PFSK-1 (cell line): ENCODE data around the gene SUPT6H.

ENCODE experiments used
- POLR2AphosphoS5 ChIP-seq: IDR thresholded peaks from 2 replicates; pipeline ENCODE4 v1.6.1; 2012; ENCODE audit warnings: low read depth, mild to moderate bottlenecking, control low read depth, low read length, moderate library complexity
- TAF1 ChIP-seq: IDR thresholded peaks from 2 replicates; pipeline ENCODE4 v1.6.1; 2012; ENCODE audit warnings: low read length, control low read depth, borderline replicate concordance; ENCODE audit not compliant: insufficient read depth

DNA sequence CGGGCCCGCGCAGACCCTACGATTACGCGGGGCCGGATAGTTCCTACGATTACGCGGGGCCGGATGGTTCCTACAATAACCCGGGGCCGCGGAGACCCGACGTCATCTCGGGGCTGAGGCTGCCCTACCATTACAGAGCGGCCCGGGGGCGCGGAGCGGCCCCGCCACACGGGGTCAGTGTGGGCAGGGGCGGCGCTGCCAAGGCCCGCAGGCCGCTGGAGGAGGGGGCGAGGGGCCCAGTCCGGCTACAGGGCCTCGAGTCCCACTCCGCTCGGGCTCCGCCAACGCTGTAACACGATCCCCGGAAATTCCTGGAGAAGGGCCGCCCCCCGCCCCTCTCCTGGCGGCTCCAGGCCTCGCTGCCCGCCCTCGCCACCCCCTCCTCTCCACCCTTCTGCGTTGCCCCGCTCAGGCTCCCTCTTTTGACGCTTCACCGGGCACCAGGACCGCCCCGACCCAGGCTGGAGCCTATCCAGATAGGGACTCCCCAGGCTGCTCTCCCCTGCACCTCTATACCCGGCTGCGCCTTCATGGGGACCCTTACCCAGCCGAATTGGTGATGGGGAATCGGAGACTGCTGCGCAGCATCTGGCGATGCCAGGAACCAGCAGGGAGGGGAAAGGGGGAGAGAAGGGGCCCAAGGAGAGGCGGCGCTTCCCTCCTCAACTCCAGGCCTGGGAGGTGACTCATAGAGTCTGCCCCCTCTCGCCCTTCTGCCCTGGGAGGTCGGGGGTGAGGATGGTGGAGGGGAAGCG, 55.8 kb downstream of the SUPT6H start, which contains the start of gene RAB34:
- TF ChIP-seq TAF1 (no peak), POLR2AphosphoS5 (no peak)
